Kidney tubule cell (primary cell): ENCODE results near the gene ABHD12.
A peak's percentile ranks its signal among the peaks of the same experiment; 100 is the strongest.
"Not testable (repeated sequence)": the region's sequence is repeated elsewhere in the genome, so short reads cannot be mapped to it uniquely, and the experiment has no call there.

Source experiments
- DNase-seq: peaks from one replicate; pipeline ENCODE4 v3.0.0-alpha.2; 2018; ENCODE audit warnings: low spot score

Gene ABHD12

GRCh38 chr20:25277051-25277801, 113.4 kb downstream of the ABHD12 start:
- no peak for DNase-seq

- no peak for DNase-seq
Observed at GRCh38 chr20:25276533-25277050, 114.0 kb downstream of the ABHD12 start.

- DNase-seq = no peak
Observed at GRCh38 chr20:25275813-25276532, 114.7 kb downstream of the ABHD12 start.

DNA sequence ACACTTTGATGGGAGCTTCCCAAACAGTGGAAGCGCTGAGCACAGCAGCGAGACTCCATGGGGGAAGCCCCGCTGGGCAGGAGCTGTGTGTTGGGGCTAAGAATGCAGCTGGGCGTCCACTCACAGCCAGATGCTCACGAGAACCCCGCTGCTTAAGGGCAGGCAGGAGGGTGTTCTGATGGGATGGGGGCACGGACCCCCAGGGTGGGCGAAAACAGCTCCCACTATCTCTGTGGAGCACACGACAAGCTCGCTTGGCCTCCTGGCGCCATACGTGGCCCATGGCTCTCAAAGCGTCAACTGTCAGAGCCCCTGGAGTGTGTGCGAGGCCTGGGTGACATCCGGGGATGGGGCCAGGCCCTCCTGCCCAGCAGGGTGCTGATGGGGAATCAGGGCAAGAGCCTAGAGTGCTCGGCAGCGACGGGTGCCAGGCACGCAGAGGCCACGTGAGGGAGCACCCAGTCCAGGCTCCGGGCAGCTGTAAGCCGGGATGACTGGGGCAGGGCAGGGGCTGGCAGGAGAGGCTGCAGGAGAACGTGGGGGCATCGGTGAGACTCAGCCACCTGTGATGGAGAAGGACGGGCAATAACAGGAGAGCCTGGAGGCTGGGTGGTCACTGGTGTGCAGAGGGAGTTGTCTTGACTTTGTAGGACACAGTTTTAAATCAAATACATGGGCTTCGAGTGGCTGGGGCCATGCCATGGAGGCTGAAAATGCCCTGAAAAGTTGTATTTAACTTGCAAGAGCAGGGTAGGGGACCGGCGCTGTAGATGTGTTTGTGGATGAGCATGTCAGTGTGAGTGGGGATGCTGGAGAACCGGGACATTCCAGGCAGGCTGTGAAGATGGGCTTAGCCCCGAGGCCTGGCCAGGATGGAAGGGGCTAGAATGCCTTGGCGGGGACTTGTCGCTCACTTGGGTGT, 115.5 kb downstream of the ABHD12 start:
- DNase-seq = no peak

DNA sequence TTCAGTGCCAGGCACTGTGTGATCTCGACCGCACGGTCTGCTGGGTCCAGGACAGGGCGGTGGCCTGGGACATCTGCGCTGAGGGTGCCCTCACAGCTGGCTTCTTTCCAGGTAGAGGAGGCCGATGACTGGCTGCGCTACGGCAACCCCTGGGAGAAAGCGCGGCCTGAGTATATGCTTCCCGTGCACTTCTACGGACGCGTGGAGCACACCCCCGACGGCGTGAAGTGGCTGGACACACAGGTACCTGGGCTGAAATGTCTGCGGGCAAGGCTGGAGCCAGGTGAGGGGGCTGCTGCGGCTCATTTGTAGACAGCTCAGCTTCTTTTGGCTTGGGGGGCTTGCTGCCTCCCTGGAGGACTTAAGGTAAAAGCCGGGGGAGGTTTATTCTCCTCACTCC, 116.2 kb downstream of the ABHD12 start:
- DNase-seq = no peak

DNA sequence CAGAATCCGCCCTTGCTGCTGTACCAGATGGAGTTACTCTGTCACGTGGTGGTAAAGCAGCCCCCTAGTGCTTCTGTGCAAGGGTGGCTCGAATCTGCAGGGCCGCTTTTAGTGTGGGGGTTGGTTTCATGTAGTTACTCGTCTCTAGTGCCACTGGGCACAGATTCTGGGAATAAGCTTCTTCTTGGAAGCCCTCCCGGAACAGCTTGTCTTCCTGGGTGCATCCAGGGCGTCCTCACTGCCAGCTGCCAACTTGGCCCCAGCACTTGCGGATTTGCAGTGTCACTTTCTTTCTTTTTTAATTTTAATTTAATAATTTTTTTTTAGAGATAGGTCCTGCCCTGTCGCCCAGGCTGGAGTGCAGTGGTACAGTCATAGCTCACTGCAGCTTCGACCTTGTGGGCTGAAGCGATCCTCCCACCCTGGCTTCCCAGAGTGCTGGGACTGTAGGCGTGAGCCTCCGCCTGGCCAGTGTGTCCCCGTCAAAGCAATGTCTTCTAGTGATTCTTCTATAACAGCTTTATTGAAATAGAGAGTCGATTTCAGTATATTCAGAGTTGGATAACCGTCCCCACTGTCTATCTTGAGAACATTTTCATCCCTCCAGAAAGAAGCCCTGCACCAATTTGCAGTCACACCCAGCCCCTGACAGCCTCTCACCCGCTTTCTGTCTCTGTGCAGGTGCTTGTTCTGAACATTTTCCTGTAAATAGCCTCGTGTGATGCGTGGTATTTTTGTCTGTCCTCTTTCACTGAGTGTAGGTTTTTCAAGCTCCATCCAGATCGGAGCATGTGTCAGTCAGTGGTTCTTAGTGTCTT, 116.9 kb downstream of the ABHD12 start:
- DNase-seq = no peak

- no peak for DNase-seq
Observed at GRCh38 chr20:25273046-25273445, 117.6 kb downstream of the ABHD12 start.

- DNase-seq = no peak
Observed at GRCh38 chr20:25272223-25273000, 118.2 kb downstream of the ABHD12 start.

GRCh38 chr20:25271486-25272222, 119.0 kb downstream of the ABHD12 start:
- no peak for DNase-seq

DNA sequence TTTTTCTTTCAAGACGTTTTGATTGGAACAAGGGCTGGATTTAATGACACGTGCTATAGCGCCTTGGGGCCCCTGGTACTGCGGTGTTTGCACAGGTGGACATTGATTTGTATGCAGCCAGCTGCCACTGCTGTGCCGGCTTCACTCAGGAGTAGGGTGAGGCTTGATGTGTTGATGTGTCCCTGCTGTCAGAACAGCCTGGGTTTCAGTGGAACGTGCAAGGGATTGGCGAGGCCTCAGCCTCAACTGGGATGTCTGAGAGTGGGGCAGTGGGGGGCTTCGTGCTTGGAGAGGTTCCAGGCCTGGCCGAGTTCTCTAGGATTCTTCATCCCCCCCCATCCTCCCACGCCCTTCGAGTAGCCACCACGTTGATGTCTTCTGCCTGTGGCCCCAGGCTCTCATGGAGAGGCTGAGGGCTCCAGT, 119.8 kb downstream of the ABHD12 start:
- no peak for DNase-seq

DNA sequence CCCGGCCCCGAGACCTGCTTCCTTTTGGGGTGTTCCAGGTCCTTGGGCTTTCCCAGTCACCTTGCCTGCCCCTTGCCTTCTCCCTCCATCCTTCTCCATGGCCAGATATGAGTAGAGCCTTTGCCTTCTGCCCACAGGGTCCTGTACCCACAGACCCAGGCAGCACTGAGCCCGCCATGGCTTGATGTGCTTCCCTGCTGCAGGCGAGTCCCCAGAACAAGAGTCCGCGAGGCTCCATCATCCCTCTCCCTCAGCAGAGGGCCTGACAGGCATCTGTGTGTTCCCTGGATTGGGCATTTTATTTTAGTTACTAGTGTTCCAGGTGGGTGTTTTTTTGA, 120.8 kb downstream of the ABHD12 start:
- no peak for DNase-seq

- no peak for DNase-seq
Observed at GRCh38 chr20:25269057-25269832, 121.4 kb downstream of the ABHD12 start.

DNA sequence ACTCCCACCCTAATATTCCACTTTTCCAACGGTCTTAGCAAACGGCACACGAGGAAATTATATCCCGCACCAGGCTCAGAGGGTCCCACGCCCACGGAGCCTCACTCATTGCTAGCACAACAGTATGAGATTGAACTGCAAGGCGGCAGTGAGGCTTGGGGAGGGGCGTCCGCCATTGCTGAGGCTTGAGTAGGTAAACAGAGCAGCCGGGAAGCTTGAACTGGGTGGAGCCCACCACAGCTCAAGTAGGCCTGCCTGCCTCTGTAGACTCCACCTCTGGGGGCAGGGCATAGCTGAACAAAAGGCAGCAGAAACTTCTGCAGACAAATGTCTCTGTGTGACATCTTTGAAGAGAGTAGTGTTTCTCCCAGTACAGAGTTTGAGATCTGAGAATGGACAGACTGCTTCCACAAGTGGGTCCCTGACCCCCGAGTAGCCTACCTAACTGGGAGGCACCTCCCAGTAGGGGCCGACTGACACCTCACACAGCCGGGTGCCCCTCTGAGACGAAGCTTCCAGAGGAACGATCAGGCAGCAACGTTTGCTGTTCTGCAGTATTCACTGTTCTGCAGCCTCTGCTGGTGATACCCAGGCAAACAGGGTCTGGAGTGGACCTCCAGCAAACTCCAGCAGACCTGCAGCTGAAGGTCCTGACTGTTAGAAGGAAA, 129.7 kb downstream of the ABHD12 start:
- not testable (repeated sequence) for DNase-seq

- no peak for DNase-seq
Observed at GRCh38 chr20:25259788-25260254, 130.8 kb downstream of the ABHD12 start.

DNA sequence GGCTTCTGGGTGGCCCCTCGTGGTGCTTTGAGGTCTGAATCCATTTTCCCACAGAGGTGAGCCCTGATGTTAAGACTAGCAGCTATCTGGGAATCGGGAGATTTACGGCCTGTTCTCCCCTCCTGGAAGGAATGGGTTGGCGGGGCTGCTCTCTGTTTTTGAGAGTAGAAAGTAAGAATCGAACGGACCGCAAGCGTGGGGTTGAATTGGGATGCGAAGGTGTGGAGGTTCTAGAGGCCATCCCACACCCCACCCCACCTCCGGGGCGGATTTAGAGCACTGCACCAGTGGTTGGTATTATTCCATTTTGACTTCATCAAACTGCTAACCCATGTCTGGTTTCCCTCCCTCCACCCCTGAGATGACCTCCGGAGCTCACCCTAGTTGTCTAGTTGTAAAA, 131.3 kb downstream of the ABHD12 start:
- DNase-seq = no peak

- no peak for DNase-seq
Observed at GRCh38 chr20:25258828-25259227, 131.8 kb downstream of the ABHD12 start.

DNA sequence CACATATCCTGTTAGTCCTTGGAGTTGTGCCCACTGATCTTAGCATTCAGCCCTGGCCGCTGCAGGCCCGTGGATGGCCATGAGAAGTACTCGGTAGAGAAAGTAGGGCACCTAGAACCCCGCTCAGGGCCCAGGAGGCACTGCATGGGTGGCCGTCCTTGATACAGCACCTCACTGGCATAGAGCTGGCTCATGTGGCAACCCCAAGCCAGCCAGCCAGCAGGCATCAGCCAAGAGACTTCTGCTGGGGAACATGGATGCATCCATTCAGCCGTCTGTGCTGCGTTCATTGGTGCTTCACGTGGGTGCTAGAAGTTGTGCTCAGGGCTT, 132.2 kb downstream of the ABHD12 start:
- DNase-seq = no peak

DNA sequence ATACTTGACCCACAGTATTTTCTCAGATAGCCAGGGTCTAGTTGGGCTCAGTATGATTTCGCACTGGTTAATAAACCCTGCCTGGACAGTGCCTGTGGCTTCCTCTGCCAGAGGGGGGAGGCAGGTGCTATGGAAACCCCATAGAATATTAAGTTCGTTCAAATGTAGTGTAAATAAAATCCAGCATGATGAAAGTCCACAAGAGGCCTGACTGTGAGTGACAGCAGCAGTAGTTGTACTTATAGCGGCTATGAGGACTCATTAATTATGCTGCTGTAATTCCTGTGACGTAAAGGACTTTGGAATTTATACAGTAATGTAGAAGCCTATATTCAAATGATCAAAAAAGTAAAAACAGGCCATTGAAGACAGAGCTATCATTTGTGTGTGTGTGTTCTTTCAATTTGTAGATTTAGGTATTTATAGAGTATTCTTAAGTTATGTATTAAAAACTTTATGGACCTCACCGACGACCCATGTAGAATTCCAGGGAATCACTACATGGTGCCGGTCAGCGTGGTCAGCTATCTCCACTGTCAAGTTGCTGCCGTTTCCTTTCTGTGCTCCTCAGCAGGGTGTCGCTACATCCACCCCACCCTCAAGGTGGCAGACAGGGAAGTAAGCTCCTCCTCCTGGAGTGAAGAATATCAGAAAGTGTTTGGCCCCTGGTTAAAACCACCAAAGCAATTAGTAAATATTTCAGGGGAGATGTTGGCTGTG, 132.7 kb downstream of the ABHD12 start:
- DNase-seq = peak; percentile 11
